ENCODE measurements around the gene CACNA2D1. TPM values are rescaled to one million over a fixed set of nuclear protein-coding genes. Genes with fewer than 3 reads are reported as not detected.

CACNA2D1 gene
- total RNA-seq, 1 experiment from 2014 or later: not detected

GRCh38 chr7:82286096-82286797 lies 157.3 kb downstream of the CACNA2D1 start:
- Histone ChIP-seq H3K9me3 (ENCODE audit: low read length) (peaks cover 17% of the 10 kb centered on the region), H3K4me2 (ENCODE audit: low read depth, low read length, poor library complexity, severe bottlenecking) (no peak overlapping the region), H3K36me3 (ENCODE audit: insufficient read depth, low read length) (no peaks in the 10 kb centered on the region), H4K20me1 (ENCODE audit: insufficient read depth, low read depth, low read length) (no peaks in the 10 kb centered on the region), H3K27ac (ENCODE audit: low read length) (no peak overlapping the region), H2AFZ (ENCODE audit: low read length) (no peak overlapping the region), H3K9ac (ENCODE audit: low read length) (no peak overlapping the region), H3K4me1 (ENCODE audit: low read length) (no peaks in the 10 kb centered on the region), H3K9me2 (replicated peaks; ENCODE audit: insufficient read depth, low read length) (no peaks in the 10 kb centered on the region), H3K27me3 (ENCODE audit: low read length) (no peaks in the 10 kb centered on the region), H3K79me2 (ENCODE audit: low read length) (no peaks in the 10 kb centered on the region), H3K4me3 (ENCODE audit: low read length) (no peak overlapping the region)
- DNase-seq: no peak

GRCh38 chr7:82284936-82285519 lies 158.5 kb downstream of the CACNA2D1 start:
- Histone ChIP-seq H3K79me2 (ENCODE audit: low read length) (no peaks in the 10 kb centered on the region), H3K9me3 (ENCODE audit: low read length) (peaks cover 25% of the 10 kb centered on the region), H3K27ac (ENCODE audit: low read length) (no peak overlapping the region), H2AFZ (ENCODE audit: low read length) (no peak overlapping the region), H3K36me3 (ENCODE audit: insufficient read depth, low read length) (no peaks in the 10 kb centered on the region), H3K9me2 (replicated peaks; ENCODE audit: insufficient read depth, low read length) (no peaks in the 10 kb centered on the region), H3K9ac (ENCODE audit: low read length) (no peak overlapping the region), H3K4me3 (ENCODE audit: low read length) (no peak overlapping the region), H4K20me1 (ENCODE audit: insufficient read depth, low read depth, low read length) (no peaks in the 10 kb centered on the region), H3K4me1 (ENCODE audit: low read length) (no peaks in the 10 kb centered on the region), H3K4me2 (ENCODE audit: low read depth, low read length, poor library complexity, severe bottlenecking) (no peak overlapping the region), H3K27me3 (ENCODE audit: low read length) (no peaks in the 10 kb centered on the region)
- no peak for DNase-seq

- Histone ChIP-seq H3K9ac (ENCODE audit: low read length) (no peak overlapping the region), H3K9me2 (replicated peaks; ENCODE audit: insufficient read depth, low read length) (no peaks in the 10 kb centered on the region)
- DNase-seq: no peak
Observed at GRCh38 chr7:82275342-82275741, 168.2 kb downstream of the CACNA2D1 start.

GRCh38 chr7:82274681-82275080 lies 168.9 kb downstream of the CACNA2D1 start:
- no peak overlapping the region for H3K9ac ChIP-seq (ENCODE audit: low read length)
- H3K79me2 ChIP-seq (ENCODE audit: low read length): no peaks in the 10 kb centered on the region
- H3K27ac ChIP-seq (ENCODE audit: low read length): no peak overlapping the region
- H3K27me3 ChIP-seq (ENCODE audit: low read length): no peaks in the 10 kb centered on the region
- H3K9me3 ChIP-seq (ENCODE audit: low read length): peaks cover 19% of the 10 kb centered on the region
- H2AFZ ChIP-seq (ENCODE audit: low read length): no peak overlapping the region
- no peak overlapping the region for H3K4me3 ChIP-seq (ENCODE audit: low read length)
- no peak overlapping the region for H3K4me2 ChIP-seq (ENCODE audit: low read depth, low read length, poor library complexity, severe bottlenecking)
- no peaks in the 10 kb centered on the region for H3K36me3 ChIP-seq (ENCODE audit: insufficient read depth, low read length)
- no peak for DNase-seq
- H4K20me1 ChIP-seq (ENCODE audit: insufficient read depth, low read depth, low read length): no peaks in the 10 kb centered on the region
- no peaks in the 10 kb centered on the region for H3K9me2 ChIP-seq (replicated peaks; ENCODE audit: insufficient read depth, low read length)
- no peaks in the 10 kb centered on the region for H3K4me1 ChIP-seq (ENCODE audit: low read length)

More at GRCh38 chr7:82275342-82275741, 168.2 kb downstream of the CACNA2D1 start:
- H3K4me3 ChIP-seq (ENCODE audit: low read length): no peak overlapping the region
- H3K27ac ChIP-seq (ENCODE audit: low read length): no peak overlapping the region
- no peaks in the 10 kb centered on the region for H3K36me3 ChIP-seq (ENCODE audit: insufficient read depth, low read length)
- H3K4me1 ChIP-seq (ENCODE audit: low read length): no peaks in the 10 kb centered on the region
- no peaks in the 10 kb centered on the region for H3K79me2 ChIP-seq (ENCODE audit: low read length)
- peaks cover 21% of the 10 kb centered on the region for H3K9me3 ChIP-seq (ENCODE audit: low read length)
- H2AFZ ChIP-seq (ENCODE audit: low read length): no peak overlapping the region
- no peaks in the 10 kb centered on the region for H3K27me3 ChIP-seq (ENCODE audit: low read length)
- H3K4me2 ChIP-seq (ENCODE audit: low read depth, low read length, poor library complexity, severe bottlenecking): no peak overlapping the region
- H4K20me1 ChIP-seq (ENCODE audit: insufficient read depth, low read depth, low read length): no peaks in the 10 kb centered on the region

- Histone ChIP-seq H3K9me3 (ENCODE audit: low read length) (peaks cover 19% of the 10 kb centered on the region), H3K9me2 (replicated peaks; ENCODE audit: insufficient read depth, low read length) (no peaks in the 10 kb centered on the region), H3K4me2 (ENCODE audit: low read depth, low read length, poor library complexity, severe bottlenecking) (no peak overlapping the region), H3K36me3 (ENCODE audit: insufficient read depth, low read length) (no peaks in the 10 kb centered on the region), H3K27ac (ENCODE audit: low read length) (no peak overlapping the region), H3K4me1 (ENCODE audit: low read length) (no peaks in the 10 kb centered on the region), H2AFZ (ENCODE audit: low read length) (no peak overlapping the region), H3K9ac (ENCODE audit: low read length) (no peak overlapping the region), H3K4me3 (ENCODE audit: low read length) (no peak overlapping the region), H3K27me3 (ENCODE audit: low read length) (no peaks in the 10 kb centered on the region), H4K20me1 (ENCODE audit: insufficient read depth, low read depth, low read length) (no peaks in the 10 kb centered on the region), H3K79me2 (ENCODE audit: low read length) (no peaks in the 10 kb centered on the region)
- no peak for DNase-seq
Observed at GRCh38 chr7:82273886-82274285, 169.7 kb downstream of the CACNA2D1 start.

- peaks cover 22% of the 10 kb centered on the region for H3K9me3 ChIP-seq (ENCODE audit: low read length)
- H3K79me2 ChIP-seq (ENCODE audit: low read length): no peaks in the 10 kb centered on the region
- H3K36me3 ChIP-seq (ENCODE audit: insufficient read depth, low read length): no peaks in the 10 kb centered on the region
- no peak overlapping the region for H2AFZ ChIP-seq (ENCODE audit: low read length)
- H3K9me2 ChIP-seq (replicated peaks; ENCODE audit: insufficient read depth, low read length): no peaks in the 10 kb centered on the region
- H3K27ac ChIP-seq (ENCODE audit: low read length): no peak overlapping the region
- no peaks in the 10 kb centered on the region for H3K27me3 ChIP-seq (ENCODE audit: low read length)
- no peak overlapping the region for H3K4me3 ChIP-seq (ENCODE audit: low read length)
- H3K4me1 ChIP-seq (ENCODE audit: low read length): no peaks in the 10 kb centered on the region
- no peak for DNase-seq
- no peak overlapping the region for H3K9ac ChIP-seq (ENCODE audit: low read length)
- H3K4me2 ChIP-seq (ENCODE audit: low read depth, low read length, poor library complexity, severe bottlenecking): no peak overlapping the region
- no peaks in the 10 kb centered on the region for H4K20me1 ChIP-seq (ENCODE audit: insufficient read depth, low read depth, low read length)
Observed at GRCh38 chr7:82270870-82271269, 172.7 kb downstream of the CACNA2D1 start.

- Histone ChIP-seq H3K4me1 (ENCODE audit: low read length) (no peaks in the 10 kb centered on the region), H3K36me3 (ENCODE audit: insufficient read depth, low read length) (no peaks in the 10 kb centered on the region), H3K27me3 (ENCODE audit: low read length) (no peaks in the 10 kb centered on the region), H2AFZ (ENCODE audit: low read length) (no peak overlapping the region), H3K9ac (ENCODE audit: low read length) (no peak overlapping the region), H3K9me3 (ENCODE audit: low read length) (peaks cover 17% of the 10 kb centered on the region), H3K4me3 (ENCODE audit: low read length) (no peak overlapping the region), H3K79me2 (ENCODE audit: low read length) (no peaks in the 10 kb centered on the region), H3K9me2 (replicated peaks; ENCODE audit: insufficient read depth, low read length) (no peaks in the 10 kb centered on the region), H4K20me1 (ENCODE audit: insufficient read depth, low read depth, low read length) (no peaks in the 10 kb centered on the region), H3K4me2 (ENCODE audit: low read depth, low read length, poor library complexity, severe bottlenecking) (no peak overlapping the region), H3K27ac (ENCODE audit: low read length) (no peak overlapping the region)
- no peak for DNase-seq
Observed at GRCh38 chr7:82268632-82269031, 174.9 kb downstream of the CACNA2D1 start.

- peaks cover 11% of the 10 kb centered on the region for H3K9me3 ChIP-seq (ENCODE audit: low read length)
- no peaks in the 10 kb centered on the region for H3K27me3 ChIP-seq (ENCODE audit: low read length)
- H2AFZ ChIP-seq (ENCODE audit: low read length): no peak overlapping the region
- H3K27ac ChIP-seq (ENCODE audit: low read length): no peak overlapping the region
- no peak overlapping the region for H3K4me3 ChIP-seq (ENCODE audit: low read length)
- no peak overlapping the region for H3K4me2 ChIP-seq (ENCODE audit: low read depth, low read length, poor library complexity, severe bottlenecking)
- H4K20me1 ChIP-seq (ENCODE audit: insufficient read depth, low read depth, low read length): no peaks in the 10 kb centered on the region
- no peaks in the 10 kb centered on the region for H3K79me2 ChIP-seq (ENCODE audit: low read length)
- H3K9ac ChIP-seq (ENCODE audit: low read length): no peak overlapping the region
- H3K36me3 ChIP-seq (ENCODE audit: insufficient read depth, low read length): no peaks in the 10 kb centered on the region
- H3K9me2 ChIP-seq (replicated peaks; ENCODE audit: insufficient read depth, low read length): no peaks in the 10 kb centered on the region
- DNase-seq: no peak
- no peaks in the 10 kb centered on the region for H3K4me1 ChIP-seq (ENCODE audit: low read length)
Observed at GRCh38 chr7:82266081-82266480, 177.5 kb downstream of the CACNA2D1 start.

All from Karpas-422 (cell line).